Activated T-helper 17 cell treated with anti-CD3 and anti-CD28 coated beads, Interleukin-2, amount 50 U/mL, for 72 hours (primary cell): ENCODE results near the gene DBNDD1. TPM values are rescaled to one million over a fixed set of nuclear protein-coding genes. Genes with fewer than 3 reads are reported as not detected.
"Not testable (repeated sequence)": the region's sequence is repeated elsewhere in the genome, so short reads cannot be mapped to it uniquely, and the experiment has no call there.

ENCODE experiments used
- ATAC-seq: fragments of 150-1000 bp; cut with Tn5 transposase; replicated peaks from 2 replicates; pipeline ENCODE4 v1.10.0; 2021; ENCODE audit warnings: mild to moderate bottlenecking, moderate library complexity
- H3K27ac Mint-ChIP-seq: one replicate; pipeline ENCODE4 v1.8.0; 2022; ENCODE audit warnings: mixed read lengths
- H3K27me3 Mint-ChIP-seq: one replicate; pipeline ENCODE4 v1.8.0; 2022; ENCODE audit warnings: mixed read lengths
- H3K36me3 Mint-ChIP-seq: one replicate; pipeline ENCODE4 v1.8.0; 2022; ENCODE audit warnings: low read depth, mild to moderate bottlenecking, mixed read lengths
- H3K4me1 Mint-ChIP-seq: one replicate; pipeline ENCODE4 v1.8.0; 2022; ENCODE audit warnings: mixed read lengths
- H3K4me3 Mint-ChIP-seq: one replicate; pipeline ENCODE4 v1.8.0; 2022; ENCODE audit warnings: mild to moderate bottlenecking, mixed read lengths
- H3K9me3 Mint-ChIP-seq: one replicate; pipeline ENCODE4 v1.8.0; 2022; ENCODE audit warnings: mixed read lengths
- total RNA-seq, 2 donors: library from RNA; stranded (reverse); gene quantifications; one replicate each; pipeline ENCODE4 v1.2.3, GENCODE V29; 2022

DBNDD1 gene
- total RNA-seq, 2 donors from 2014 or later = 0.53 TPM; not detected in 1

GRCh38 chr16:89995475-89996177 lies 23.6 kb downstream of the DBNDD1 start:
- H3K27ac Mint-ChIP-seq = peak overlapping the region; percentile 93
- peak overlapping the region; percentile 28 for H3K4me3 Mint-ChIP-seq
- H3K36me3 Mint-ChIP-seq = peaks cover 65% of the 10 kb centered on the region
- H3K9me3 Mint-ChIP-seq, H3K27me3 Mint-ChIP-seq, H3K4me1 Mint-ChIP-seq: not testable (repeated sequence)
- ATAC-seq = peak; percentile 56

DNA sequence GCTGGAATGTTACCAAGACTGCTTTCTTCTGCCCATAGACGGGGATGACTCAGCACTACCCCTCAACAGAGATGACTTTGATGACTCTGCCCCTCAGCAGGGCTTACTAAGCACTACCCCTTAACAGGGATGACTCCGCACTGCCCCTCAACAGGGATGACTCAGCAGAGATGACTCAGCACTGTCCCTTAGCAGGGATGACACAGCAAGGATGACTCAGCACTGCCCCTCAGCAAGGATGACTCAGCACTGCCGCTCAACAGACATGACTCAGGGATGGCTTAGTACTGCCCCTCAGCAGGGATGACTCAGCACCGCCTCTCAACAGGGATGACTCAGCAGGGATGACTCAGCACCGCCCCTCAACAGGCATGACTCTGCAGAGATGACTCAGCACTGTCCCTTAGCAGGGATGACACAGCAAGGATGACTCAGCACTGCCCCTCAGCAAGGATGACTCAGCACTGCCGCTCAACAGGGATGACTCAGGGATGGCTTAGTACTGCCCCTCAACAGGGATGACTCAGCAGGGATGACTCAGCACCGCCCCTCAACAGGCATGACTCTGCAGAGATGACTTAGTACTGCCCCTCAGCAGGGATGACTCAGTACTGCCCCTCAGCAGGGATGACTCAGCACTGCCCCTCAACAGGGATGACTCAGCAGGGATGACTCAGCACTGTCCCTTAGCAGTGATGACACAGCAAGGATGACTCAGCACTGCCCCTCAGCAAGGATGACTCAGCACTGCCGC lies 24.4 kb downstream of the DBNDD1 start:
- ATAC-seq = peak; percentile 60
- peaks cover 71% of the 10 kb centered on the region for H3K36me3 Mint-ChIP-seq
- peak overlapping the region; percentile 40 for H3K4me3 Mint-ChIP-seq

DNA sequence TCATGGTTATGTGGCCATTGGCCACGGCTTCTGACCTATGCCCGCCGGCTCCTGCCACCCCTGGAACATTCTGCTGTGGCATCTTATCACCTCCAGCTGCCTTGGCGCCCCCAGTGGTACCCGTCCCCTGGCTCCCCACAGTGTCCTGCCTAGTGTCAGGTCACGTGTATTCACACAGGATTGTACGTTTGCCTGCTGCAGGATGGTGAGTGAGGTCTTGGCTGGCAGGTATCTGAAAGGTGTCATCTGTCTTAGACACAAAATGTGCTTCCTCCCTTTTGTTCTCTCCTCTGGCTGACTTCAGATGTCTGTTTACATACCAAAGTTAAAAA lies 24.9 kb downstream of the DBNDD1 start:
- H3K4me1 Mint-ChIP-seq = no peaks in the 10 kb centered on the region
- H3K27me3 Mint-ChIP-seq = no peaks in the 10 kb centered on the region
- no peak for ATAC-seq
- H3K4me3 Mint-ChIP-seq = peak overlapping the region; percentile 40
- peaks cover 4% of the 10 kb centered on the region for H3K9me3 Mint-ChIP-seq
- H3K36me3 Mint-ChIP-seq = peaks cover 71% of the 10 kb centered on the region
- H3K27ac Mint-ChIP-seq = peak overlapping the region; percentile 93

More for the DNA sequence above, 24.4 kb downstream of the DBNDD1 start:
- not testable (repeated sequence) for H3K9me3 Mint-ChIP-seq, H3K27me3 Mint-ChIP-seq, H3K4me1 Mint-ChIP-seq
- H3K27ac Mint-ChIP-seq = peak overlapping the region; percentile 93

- peaks cover 4% of the 10 kb centered on the region for H3K9me3 Mint-ChIP-seq
- no peak overlapping the region for H3K27ac Mint-ChIP-seq
- H3K4me3 Mint-ChIP-seq = no peak overlapping the region
- H3K36me3 Mint-ChIP-seq = peaks cover 75% of the 10 kb centered on the region
- ATAC-seq = no peak
- H3K27me3 Mint-ChIP-seq = no peaks in the 10 kb centered on the region
- H3K4me1 Mint-ChIP-seq = no peaks in the 10 kb centered on the region
These were observed 25.3 kb downstream of the DBNDD1 start for GRCh38 chr16:89993971-89994370.

GRCh38 chr16:89993377-89993776 lies 25.9 kb downstream of the DBNDD1 start:
- Mint-ChIP-seq H3K4me3 (no peak overlapping the region), H3K27me3 (no peaks in the 10 kb centered on the region), H3K9me3 (peaks cover 4% of the 10 kb centered on the region), H3K36me3 (peaks cover 81% of the 10 kb centered on the region), H3K4me1 (no peaks in the 10 kb centered on the region), H3K27ac (no peak overlapping the region)
- ATAC-seq = no peak

GRCh38 chr16:89990799-89991198 lies 28.5 kb downstream of the DBNDD1 start:
- no peaks in the 10 kb centered on the region for H3K27me3 Mint-ChIP-seq
- H3K27ac Mint-ChIP-seq = no peak overlapping the region
- ATAC-seq = no peak
- no peak overlapping the region for H3K4me3 Mint-ChIP-seq
- peaks cover 88% of the 10 kb centered on the region for H3K36me3 Mint-ChIP-seq
- H3K4me1 Mint-ChIP-seq = peaks cover 5% of the 10 kb centered on the region
- H3K9me3 Mint-ChIP-seq = peaks cover 4% of the 10 kb centered on the region

DNA sequence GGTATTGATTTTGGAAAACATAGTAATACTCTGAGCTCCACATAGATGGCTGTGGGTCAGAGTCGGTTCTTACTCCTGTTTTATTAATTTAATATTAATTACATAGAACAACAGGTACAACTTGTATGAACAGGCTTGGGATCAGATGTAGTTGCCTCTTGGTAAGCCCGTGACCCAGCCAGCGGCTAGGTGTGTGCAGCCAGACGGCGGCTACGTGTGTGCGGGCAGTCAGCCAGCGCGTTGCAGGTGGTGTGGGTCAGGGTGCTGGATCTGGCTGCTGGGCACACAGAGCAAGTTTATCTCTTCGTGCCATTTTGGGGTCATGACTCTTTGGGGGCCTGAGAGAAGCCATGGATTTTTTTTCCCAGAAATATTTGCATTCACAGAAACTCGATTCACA lies 30.3 kb downstream of the DBNDD1 start:
- peaks cover 87% of the 10 kb centered on the region for H3K36me3 Mint-ChIP-seq

GRCh38 chr16:89987169-89987568 lies 32.1 kb downstream of the DBNDD1 start:
- H3K4me1 Mint-ChIP-seq = peaks cover 5% of the 10 kb centered on the region
- H3K27me3 Mint-ChIP-seq = no peaks in the 10 kb centered on the region
- peak overlapping the region; percentile 37 for H3K27ac Mint-ChIP-seq
- peaks cover 85% of the 10 kb centered on the region for H3K36me3 Mint-ChIP-seq
- H3K9me3 Mint-ChIP-seq = no peaks in the 10 kb centered on the region
- ATAC-seq = no peak
- H3K4me3 Mint-ChIP-seq = no peak overlapping the region

More for the DNA sequence above, 30.3 kb downstream of the DBNDD1 start:
- H3K9me3 Mint-ChIP-seq = no peaks in the 10 kb centered on the region
- no peak overlapping the region for H3K4me3 Mint-ChIP-seq
- H3K27ac Mint-ChIP-seq = no peak overlapping the region
- ATAC-seq = no peak
- H3K27me3 Mint-ChIP-seq = no peaks in the 10 kb centered on the region
- peaks cover 5% of the 10 kb centered on the region for H3K4me1 Mint-ChIP-seq

DNA sequence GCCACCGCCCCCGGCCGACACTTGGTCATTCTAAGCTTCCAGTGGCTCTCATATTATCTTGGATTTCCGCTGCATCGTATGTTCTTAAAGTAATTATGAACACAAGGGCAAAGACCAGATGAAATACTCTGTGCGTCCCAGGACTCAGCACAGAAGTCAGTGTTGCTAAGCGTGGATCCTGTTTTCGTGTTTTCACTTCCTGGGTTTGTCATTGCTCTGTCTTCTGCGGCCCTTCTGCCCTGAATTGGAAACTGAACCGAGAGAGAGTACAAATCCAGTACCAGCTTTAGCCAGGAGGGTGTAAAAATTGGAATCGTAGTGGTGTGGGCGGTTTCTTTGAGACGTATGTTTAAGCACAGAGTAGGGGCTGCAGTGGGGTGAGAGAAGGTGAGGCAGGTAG lies 32.7 kb downstream of the DBNDD1 start:
- H3K36me3 Mint-ChIP-seq = peaks cover 85% of the 10 kb centered on the region
- ATAC-seq = no peak
- H3K27ac Mint-ChIP-seq = peak overlapping the region; percentile 37
- H3K4me1 Mint-ChIP-seq = peaks cover 5% of the 10 kb centered on the region
- no peak overlapping the region for H3K4me3 Mint-ChIP-seq
- no peaks in the 10 kb centered on the region for H3K9me3 Mint-ChIP-seq
- H3K27me3 Mint-ChIP-seq = no peaks in the 10 kb centered on the region

DNA sequence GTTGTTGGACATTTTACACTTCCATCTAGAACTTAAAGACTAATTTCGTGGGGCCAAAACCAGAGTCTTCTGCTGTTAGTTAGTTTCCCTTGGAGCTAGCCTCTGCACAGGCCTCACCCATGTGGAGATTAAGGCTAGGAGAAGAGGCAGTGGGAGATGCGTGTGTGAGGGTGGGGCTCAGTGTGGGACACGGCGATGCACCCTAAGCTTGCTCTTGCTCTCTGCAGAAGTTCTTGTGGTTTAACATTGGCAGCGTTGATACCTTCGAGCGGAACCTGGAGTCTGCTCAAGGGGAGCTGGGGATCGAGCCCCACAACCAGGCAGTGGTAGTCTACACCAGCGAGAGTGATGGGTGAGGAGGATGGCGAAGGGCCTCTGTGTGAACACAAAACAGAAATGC lies 34.0 kb downstream of the DBNDD1 start:
- H3K27ac Mint-ChIP-seq = no peak overlapping the region
- no peaks in the 10 kb centered on the region for H3K9me3 Mint-ChIP-seq
- no peaks in the 10 kb centered on the region for H3K27me3 Mint-ChIP-seq
- peaks cover 85% of the 10 kb centered on the region for H3K36me3 Mint-ChIP-seq
- ATAC-seq = no peak
- H3K4me1 Mint-ChIP-seq = peaks cover 5% of the 10 kb centered on the region
- no peak overlapping the region for H3K4me3 Mint-ChIP-seq

DNA sequence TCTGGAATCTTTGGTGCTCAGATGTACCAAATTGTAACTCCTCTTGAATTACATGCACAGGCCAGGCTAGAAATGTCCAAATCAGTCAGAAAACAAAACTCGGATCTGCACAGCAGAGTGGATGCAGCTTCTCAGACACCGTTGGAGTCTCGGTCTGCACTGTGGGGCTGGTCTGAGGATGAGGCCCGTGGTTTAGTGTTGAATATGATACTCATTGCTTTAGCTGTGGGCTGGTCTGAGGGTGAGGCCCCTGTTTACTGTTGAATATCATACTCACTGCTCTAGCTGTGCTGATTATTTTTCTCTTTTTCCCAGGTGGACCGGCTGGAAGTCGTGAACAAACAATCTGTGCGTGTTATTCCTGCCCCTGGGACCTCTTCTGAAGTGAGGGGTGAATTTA lies 35.0 kb downstream of the DBNDD1 start:
- Mint-ChIP-seq H3K9me3 (no peaks in the 10 kb centered on the region), H3K27me3 (no peaks in the 10 kb centered on the region), H3K4me1 (peaks cover 5% of the 10 kb centered on the region), H3K4me3 (no peak overlapping the region), H3K36me3 (peaks cover 92% of the 10 kb centered on the region), H3K27ac (no peak overlapping the region)
- ATAC-seq = no peak

- peak; percentile 59 for ATAC-seq
- no peaks in the 10 kb centered on the region for H3K9me3 Mint-ChIP-seq
- peak overlapping the region; percentile 36 for H3K4me3 Mint-ChIP-seq
- no peaks in the 10 kb centered on the region for H3K27me3 Mint-ChIP-seq
- H3K36me3 Mint-ChIP-seq = peaks cover 92% of the 10 kb centered on the region
- peaks cover 5% of the 10 kb centered on the region for H3K4me1 Mint-ChIP-seq
- H3K27ac Mint-ChIP-seq = peak overlapping the region; percentile 36
These were observed 35.7 kb downstream of the DBNDD1 start for GRCh38 chr16:89983536-89983935.

DNA sequence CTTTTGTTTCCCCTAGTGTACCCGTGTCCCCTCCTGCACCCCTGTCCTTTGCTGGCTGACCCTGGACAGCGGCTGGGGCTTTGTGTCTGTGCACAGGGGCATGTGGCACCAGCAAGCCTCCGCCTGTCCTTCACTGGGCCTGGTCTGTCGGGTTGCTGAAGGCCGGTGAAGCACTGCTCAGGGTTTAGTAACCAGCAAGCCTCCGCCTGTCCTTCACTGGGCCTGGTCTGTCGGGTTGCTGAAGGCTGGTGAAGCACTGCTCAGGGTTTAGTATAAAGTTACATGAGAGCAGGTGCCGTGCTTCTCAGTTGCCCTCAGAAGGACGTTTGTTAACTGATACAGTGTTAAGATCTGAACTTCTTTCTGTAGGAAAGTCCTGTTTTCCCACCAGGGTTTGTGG lies 36.9 kb downstream of the DBNDD1 start:
- Mint-ChIP-seq H3K27ac (peak overlapping the region; percentile 87), H3K4me1 (peaks cover 5% of the 10 kb centered on the region), H3K9me3 (no peaks in the 10 kb centered on the region), H3K4me3 (peak overlapping the region; percentile 46), H3K36me3 (peaks cover 96% of the 10 kb centered on the region), H3K27me3 (no peaks in the 10 kb centered on the region)
- ATAC-seq = no peak

DNA sequence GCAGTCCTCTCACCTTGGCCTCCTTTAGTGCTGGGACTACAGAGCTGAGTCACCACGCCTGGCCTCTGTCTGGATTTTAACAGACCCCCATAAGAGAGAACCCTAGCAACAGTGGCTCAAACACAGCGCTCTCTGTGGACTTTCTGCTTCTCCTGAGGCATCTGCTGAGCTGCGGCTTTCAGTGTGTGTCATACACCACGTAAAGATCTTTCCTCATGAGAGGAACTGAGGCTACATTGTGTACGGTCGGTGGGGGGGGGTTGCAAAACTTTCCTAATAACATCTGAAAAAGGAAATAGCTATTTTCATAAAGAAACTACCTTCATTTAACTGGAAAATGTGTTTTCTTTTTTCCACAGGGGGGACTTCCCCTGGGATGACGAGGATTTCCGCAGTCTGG lies 37.8 kb downstream of the DBNDD1 start:
- peak; percentile 91 for ATAC-seq
- Mint-ChIP-seq H3K9me3 (no peaks in the 10 kb centered on the region), H3K4me3 (peak overlapping the region; percentile 46), H3K27me3 (no peaks in the 10 kb centered on the region), H3K36me3 (peaks cover 92% of the 10 kb centered on the region), H3K4me1 (no peaks in the 10 kb centered on the region), H3K27ac (peak overlapping the region; percentile 87)

DNA sequence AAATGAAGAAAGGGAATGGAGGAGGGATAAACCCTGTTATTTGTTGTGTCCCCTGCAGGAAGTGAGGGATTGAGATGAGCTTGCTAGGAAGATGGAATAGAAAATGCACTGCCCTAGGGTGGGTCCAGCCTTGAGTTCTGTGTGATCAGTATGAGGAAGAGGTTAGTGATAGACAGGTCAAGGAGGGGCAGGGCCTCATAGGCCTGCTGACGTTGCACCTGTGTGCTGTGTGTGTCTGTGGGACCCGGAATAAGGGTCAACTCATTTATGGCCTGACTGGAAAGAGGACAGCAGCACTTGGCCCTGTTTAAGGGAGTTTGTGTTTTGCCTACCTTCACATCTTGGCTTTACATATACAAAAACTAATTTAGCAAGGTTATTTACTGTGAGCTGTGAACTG lies 44.4 kb downstream of the DBNDD1 start:
- no peaks in the 10 kb centered on the region for H3K9me3 Mint-ChIP-seq
- H3K27me3 Mint-ChIP-seq = no peaks in the 10 kb centered on the region
- no peak for ATAC-seq
- H3K4me1 Mint-ChIP-seq = peaks cover 10% of the 10 kb centered on the region
- H3K4me3 Mint-ChIP-seq = no peak overlapping the region
- H3K27ac Mint-ChIP-seq = no peak overlapping the region
- peaks cover 36% of the 10 kb centered on the region for H3K36me3 Mint-ChIP-seq
